Effector memory CD4-positive, alpha-beta T cell (primary cell): Measurements from ENCODE around the gene FAM210A.

Experiments
- DNase-seq, 3 donors: peaks; one replicate each; pipeline ENCODE4 v3.0.0-alpha.2; 2020
- H3K27ac ChIP-seq: 2 replicates; pipeline ENCODE4 v1.7.0; 2013; ENCODE audit warnings: mild to moderate bottlenecking, low read length, moderate library complexity; ENCODE audit not compliant: insufficient read depth, poor library complexity, severe bottlenecking
- H3K27me3 ChIP-seq: replicated peaks from 2 replicates; pipeline ENCODE4 v1.7.0; 2013; ENCODE audit warnings: mild to moderate bottlenecking, low read length; ENCODE audit not compliant: insufficient read depth, control insufficient read depth, poor library complexity, severe bottlenecking
- H3K36me3 ChIP-seq: 2 replicates; pipeline ENCODE4 v1.7.0; 2013; ENCODE audit warnings: mild to moderate bottlenecking, low read length, moderate library complexity; ENCODE audit not compliant: control insufficient read depth, insufficient read depth
- H3K4me1 ChIP-seq: 2 replicates; pipeline ENCODE4 v1.7.0; 2013; ENCODE audit warnings: low read length, mild to moderate bottlenecking; ENCODE audit not compliant: control insufficient read depth, insufficient read depth, poor library complexity, severe bottlenecking
- H3K4me3 ChIP-seq: 2 replicates; pipeline ENCODE4 v1.7.0; 2013; ENCODE audit warnings: low read length, low read depth, mild to moderate bottlenecking; ENCODE audit not compliant: insufficient read depth, poor library complexity, severe bottlenecking
- H3K9me3 ChIP-seq: 2 replicates; pipeline ENCODE4 v1.7.0; 2013; ENCODE audit warnings: mild to moderate bottlenecking, low read length, moderate library complexity; ENCODE audit not compliant: control insufficient read depth

The FAM210A gene

DNA sequence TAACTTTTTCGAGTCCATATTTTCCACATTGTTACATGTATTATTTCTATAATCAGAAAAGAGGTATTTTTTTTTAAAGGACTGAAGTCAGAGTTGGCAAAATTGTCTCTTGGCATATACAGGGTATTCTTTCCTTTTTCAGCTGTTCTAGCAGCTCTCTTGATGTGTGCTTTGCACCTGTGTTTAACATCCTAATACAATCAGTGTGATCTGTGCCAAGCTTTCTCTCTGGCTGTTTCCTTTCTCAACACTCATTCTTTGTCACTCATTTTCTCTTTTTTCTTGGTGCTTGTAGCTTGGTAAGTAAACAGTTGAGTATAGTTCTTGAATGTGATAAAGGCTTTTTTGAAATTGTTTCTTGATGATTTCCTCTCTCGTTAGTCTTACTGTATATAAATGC is 9.3 kb upstream of the FAM210A start:
- H3K27me3 ChIP-seq, result no peaks in the 10 kb centered on the region
- H3K27ac ChIP-seq, result no peak overlapping the region
- H3K4me1 ChIP-seq, result no peaks in the 10 kb centered on the region
- no peaks in the 10 kb centered on the region for H3K9me3 ChIP-seq
- no peak overlapping the region for H3K4me3 ChIP-seq
- H3K36me3 ChIP-seq, result peaks cover 64% of the 10 kb centered on the region
- DNase-seq, result no peak

DNA sequence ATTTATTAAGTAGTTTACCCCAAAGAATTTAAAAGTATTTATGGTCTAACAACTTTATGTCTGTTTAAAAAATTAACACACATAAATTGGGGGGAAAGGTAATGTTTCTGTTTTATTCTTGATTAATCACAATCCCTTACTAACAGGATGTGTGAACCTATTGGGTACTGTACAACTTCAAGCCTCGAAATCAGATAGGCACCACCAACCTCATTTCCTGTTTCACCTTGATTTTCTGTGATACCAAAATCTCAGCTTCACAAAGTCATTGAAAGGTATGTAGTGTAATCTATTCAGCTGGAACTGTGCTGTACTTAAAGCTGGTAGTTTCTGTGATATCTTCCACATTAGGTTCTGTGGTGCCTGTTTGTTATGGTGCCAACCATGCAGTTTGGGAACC is 4.1 kb upstream of the FAM210A start:
- no peak for DNase-seq
- Histone ChIP-seq H3K4me1 (peaks cover 2% of the 10 kb centered on the region), H3K9me3 (no peaks in the 10 kb centered on the region), H3K27me3 (no peaks in the 10 kb centered on the region), H3K36me3 (peaks cover 19% of the 10 kb centered on the region), H3K27ac (no peak overlapping the region), H3K4me3 (no peak overlapping the region)

DNA sequence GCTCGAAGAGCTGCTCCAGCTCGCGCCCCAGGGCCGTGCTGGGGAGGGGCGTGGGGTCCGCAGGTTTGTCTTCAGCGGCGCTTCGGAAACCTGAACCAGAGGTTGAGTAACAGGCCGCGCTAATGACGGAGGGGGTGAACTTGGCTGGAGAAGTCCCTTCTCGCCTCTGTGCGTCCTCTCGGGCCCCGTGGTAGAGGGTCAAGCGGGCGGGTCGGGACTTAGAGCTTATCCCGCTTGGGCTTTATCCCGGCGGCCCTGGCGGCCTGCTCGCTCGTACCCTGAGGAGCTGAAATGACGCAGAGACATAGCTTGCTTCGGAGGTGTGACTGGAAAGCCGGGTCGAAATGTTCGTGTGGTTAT is 594 bp upstream of the FAM210A start:
- H3K9me3 ChIP-seq, result no peaks in the 10 kb centered on the region
- H3K4me1 ChIP-seq, result peaks cover 6% of the 10 kb centered on the region
- no peaks in the 10 kb centered on the region for H3K36me3 ChIP-seq
- H3K4me3 ChIP-seq, result peak overlapping the region; percentile 98
- H3K27me3 ChIP-seq, result no peaks in the 10 kb centered on the region
- DNase-seq, result peak in 2 of 3 donors; percentile 5 to 19
- peak overlapping the region; percentile 89 for H3K27ac ChIP-seq

DNA sequence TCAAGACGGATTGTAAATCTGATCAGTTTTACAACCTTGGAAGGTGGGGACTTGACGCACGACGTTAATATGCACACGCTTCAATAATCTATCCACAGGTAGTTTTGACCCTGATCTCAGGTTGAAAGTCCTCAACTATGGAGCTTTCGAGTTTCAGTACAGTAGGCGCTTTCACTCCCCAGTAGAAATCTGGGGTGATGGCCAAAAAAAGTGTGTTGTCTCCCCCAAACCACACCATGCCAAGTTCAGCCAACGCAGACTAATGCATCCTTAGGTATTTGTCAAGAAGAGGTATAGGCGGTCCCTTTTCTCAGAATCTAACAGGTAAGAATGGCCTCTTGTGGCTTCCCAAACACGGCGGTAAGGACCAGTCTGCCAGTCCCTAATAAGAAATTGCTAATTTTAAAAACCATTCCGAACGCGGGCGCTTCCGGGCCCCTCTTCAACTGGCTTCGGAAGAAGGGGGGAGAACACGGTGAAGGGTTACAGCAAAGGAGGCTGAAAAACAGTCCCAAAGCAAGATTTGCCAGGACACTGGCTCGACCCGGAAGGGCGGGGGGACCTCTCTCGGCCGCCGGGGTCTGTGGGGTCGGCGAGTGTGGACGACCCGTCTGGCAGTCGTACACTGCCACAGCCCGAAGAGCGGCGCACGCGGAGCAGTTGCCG is 659 bp downstream of the FAM210A start:
- Histone ChIP-seq H3K9me3 (no peaks in the 10 kb centered on the region), H3K27ac (peak overlapping the region; percentile 89), H3K27me3 (no peaks in the 10 kb centered on the region), H3K4me3 (peak overlapping the region; percentile 98), H3K4me1 (peaks cover 6% of the 10 kb centered on the region), H3K36me3 (no peaks in the 10 kb centered on the region)
- DNase-seq, result no peak

DNA sequence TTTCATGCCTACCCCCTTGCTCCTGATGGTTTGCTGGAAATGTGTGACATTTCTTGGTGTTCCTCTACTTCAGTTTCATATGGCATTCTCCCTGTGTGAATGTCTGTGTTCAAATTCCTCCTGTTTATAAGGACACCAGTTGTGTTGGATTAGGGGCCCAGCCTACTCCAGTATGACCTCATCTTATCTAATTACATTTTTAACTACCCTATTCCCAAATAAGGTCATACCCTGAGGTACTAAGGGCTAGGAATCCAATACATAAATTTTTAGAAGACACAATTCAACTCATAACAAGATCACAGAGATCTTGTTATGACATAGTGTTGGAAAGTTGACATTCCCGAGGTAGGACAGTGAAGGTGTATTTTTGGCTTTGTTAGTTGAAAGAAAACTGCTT is 5.5 kb downstream of the FAM210A start:
- Histone ChIP-seq H3K4me1 (peaks cover 6% of the 10 kb centered on the region), H3K9me3 (no peaks in the 10 kb centered on the region), H3K27ac (no peak overlapping the region), H3K27me3 (no peaks in the 10 kb centered on the region), H3K4me3 (no peak overlapping the region), H3K36me3 (no peaks in the 10 kb centered on the region)
- no peak for DNase-seq

DNA sequence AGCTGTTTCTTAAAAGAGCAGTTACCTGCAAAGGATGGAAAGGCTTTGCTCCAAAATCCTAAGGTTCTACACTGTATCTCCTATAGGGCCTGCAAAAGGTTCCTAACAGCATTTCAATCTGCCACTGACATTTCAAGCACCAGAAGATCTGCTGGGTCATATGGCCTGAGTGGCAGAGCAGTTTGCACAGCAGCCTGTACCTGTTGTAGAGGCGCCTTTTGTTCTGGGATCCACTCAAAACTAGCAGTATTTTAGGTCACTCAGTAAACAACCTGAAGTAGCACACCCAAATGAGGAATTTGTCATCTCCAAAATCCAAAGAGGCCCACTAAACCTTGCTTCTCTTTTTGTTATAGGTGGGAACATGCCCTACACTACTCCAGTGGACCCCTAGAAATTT is 6.2 kb downstream of the FAM210A start:
- no peak overlapping the region for H3K4me3 ChIP-seq

DNA sequence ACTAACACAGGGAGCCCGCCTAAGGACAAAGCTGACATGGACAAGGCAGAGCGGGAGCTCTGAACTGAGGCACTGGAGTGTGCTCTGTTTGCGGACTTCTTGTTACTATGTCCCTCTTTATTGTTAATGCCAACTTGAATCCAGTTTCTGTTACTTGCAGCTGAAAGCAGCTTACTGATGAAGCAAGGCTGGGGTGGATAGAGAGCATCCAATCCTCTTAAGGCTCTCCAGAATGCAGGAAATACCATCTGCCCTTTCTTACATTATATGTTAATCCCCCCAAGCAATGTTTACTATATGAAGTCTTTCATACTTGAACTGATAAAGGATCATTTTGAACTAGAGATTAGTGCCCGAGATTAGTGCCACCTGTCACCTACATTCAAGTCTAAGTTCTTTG is 9.4 kb downstream of the FAM210A start:
- no peak overlapping the region for H3K27ac ChIP-seq
- no peak for DNase-seq

More for the DNA sequence above, 6.2 kb downstream of the FAM210A start:
- H3K27me3 ChIP-seq, result no peaks in the 10 kb centered on the region
- H3K27ac ChIP-seq, result no peak overlapping the region
- H3K4me1 ChIP-seq, result peaks cover under 1% of the 10 kb centered on the region
- H3K36me3 ChIP-seq, result no peaks in the 10 kb centered on the region
- no peak for DNase-seq
- no peaks in the 10 kb centered on the region for H3K9me3 ChIP-seq

DNA sequence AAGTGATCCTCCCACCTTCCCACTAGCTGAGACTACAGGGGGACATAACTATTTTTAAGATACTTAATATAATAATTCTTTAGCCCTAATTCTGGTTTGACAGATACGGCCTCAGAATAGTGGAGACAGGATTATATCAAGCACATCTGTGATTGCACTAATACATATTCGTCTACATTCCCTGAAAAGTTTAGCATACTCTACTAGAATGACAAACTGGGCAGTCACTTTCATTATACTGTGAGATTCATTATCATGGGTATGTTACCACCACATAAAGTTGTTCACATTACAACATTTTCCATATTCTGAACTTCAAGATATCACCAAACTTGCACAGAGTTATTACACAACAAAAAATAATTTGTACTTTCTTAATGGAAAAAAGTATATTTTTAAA is 11.0 kb downstream of the FAM210A start:
- no peaks in the 10 kb centered on the region for H3K27me3 ChIP-seq
- H3K27ac ChIP-seq, result no peak overlapping the region
- no peak for DNase-seq
- H3K4me1 ChIP-seq, result no peaks in the 10 kb centered on the region
- no peaks in the 10 kb centered on the region for H3K9me3 ChIP-seq
- no peaks in the 10 kb centered on the region for H3K36me3 ChIP-seq
- no peak overlapping the region for H3K4me3 ChIP-seq

More for the DNA sequence above, 9.4 kb downstream of the FAM210A start:
- Histone ChIP-seq H3K9me3 (no peaks in the 10 kb centered on the region), H3K36me3 (no peaks in the 10 kb centered on the region), H3K4me1 (no peaks in the 10 kb centered on the region), H3K4me3 (no peak overlapping the region), H3K27me3 (no peaks in the 10 kb centered on the region)

DNA sequence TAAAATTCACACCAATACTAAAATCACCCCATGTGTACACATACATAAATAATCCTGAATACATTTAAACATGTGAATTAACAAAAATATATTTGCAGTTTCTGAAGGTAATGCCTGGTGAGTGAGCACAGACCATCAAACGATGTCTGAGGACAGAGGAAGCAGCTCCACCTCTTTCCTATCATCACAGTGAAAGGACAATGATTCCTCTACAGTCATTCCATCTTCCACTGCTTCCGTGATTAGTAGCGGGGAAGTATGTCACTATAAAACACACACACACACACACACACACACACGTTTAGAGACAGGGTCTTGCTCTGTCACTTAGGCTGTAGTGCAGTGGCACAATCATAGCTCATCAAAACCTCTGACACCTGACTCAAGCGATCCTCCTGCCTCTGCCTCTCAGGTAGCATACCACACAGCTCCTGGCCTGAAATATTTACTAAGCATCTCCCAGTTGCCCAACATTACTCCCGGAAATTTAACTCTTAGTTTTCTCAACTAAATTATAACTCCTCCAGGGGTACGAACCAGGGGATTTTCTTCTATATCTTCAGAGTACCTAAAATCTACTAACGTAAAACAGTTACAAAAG is 12.8 kb downstream of the FAM210A start:
- Histone ChIP-seq H3K27me3 (no peaks in the 10 kb centered on the region), H3K4me1 (no peaks in the 10 kb centered on the region), H3K9me3 (no peaks in the 10 kb centered on the region), H3K27ac (no peak overlapping the region), H3K4me3 (no peak overlapping the region), H3K36me3 (no peaks in the 10 kb centered on the region)
- DNase-seq, result no peak

DNA sequence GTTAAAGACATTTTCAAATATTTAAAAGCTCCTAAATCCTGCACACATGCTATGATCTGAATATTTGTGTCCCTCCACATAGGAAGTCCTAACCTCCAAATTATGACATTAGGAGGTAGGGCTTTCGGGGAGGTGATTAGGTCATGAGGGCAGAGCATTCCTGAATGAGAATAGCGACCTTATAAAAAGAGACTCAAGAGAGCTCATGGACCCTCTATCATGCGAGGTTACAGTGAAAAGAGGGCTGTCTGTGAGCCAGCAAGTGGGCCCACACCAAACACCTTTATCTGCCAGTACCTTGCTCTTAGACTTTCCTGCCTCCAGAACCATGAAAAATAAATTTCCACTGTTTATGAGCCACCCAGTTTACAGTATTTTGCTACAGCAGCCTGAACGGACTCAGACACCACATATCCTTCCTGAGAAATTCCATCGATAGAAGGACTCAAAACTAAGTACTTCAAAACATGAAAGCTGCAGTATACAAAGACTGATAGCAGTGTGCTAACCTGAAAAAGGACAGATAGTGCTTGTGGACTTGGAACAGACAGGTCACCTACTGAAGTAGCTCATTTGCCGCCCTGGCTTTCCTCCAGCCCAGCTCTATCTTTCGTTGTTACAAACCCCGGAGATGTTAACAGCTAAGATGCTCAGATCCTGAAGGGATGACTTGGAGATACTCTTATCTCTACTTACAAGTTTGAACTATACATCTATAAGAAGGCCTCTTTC is 13.8 kb downstream of the FAM210A start:
- H3K27me3 ChIP-seq, result no peaks in the 10 kb centered on the region
- H3K4me3 ChIP-seq, result no peak overlapping the region
- no peaks in the 10 kb centered on the region for H3K9me3 ChIP-seq
- no peak for DNase-seq
- H3K4me1 ChIP-seq, result no peaks in the 10 kb centered on the region
- no peak overlapping the region for H3K27ac ChIP-seq
- no peaks in the 10 kb centered on the region for H3K36me3 ChIP-seq
